SK-N-SH (cell line): ENCODE measurements around the gene ZC3H15. TPM values are rescaled to one million over a fixed set of nuclear protein-coding genes. Genes with fewer than 3 reads are reported as not detected.

Experiments
- CTCF ChIA-PET: fragments of 300-600, 350-600 bp; formaldehyde crosslinking; extraction: SDS; loops from one replicate; lab custom pipeline; 2021; lab: Yijun Ruan, JAX
- POLR2A ChIA-PET: fragments of 350-600 bp; sonication (Branson Sonifier 250); formaldehyde crosslinking; extraction: SDS; loops from one replicate; lab custom pipeline; 2020; ENCODE audit warnings: antibody characterized with exemption, inconsistent platforms; lab: Yijun Ruan, JAX
- DNase-seq: peaks from one replicate; pipeline ENCODE4 v3.0.0; 2012
- H2AFZ ChIP-seq: fragments of 200-600 bp; sonication (generic); 2 replicates; pipeline ENCODE4 v1.8.1; 2016; ENCODE audit warnings: antibody characterized with exemption, mild to moderate bottlenecking, low read depth
- H3F3A ChIP-seq: fragments of 200-600 bp; sonication (generic); replicated peaks from 2 replicates; pipeline ENCODE3; 2016; ENCODE audit warnings: antibody characterized with exemption, mild to moderate bottlenecking; ENCODE audit not compliant: insufficient read depth
- H3K27ac ChIP-seq, 2 experiments: fragments of 200-500 bp in 1 of 2; fragments of 200-600 bp in 1 of 2; sonication (Bioruptor generic) in 1 of 2; sonication (generic), shearing (Covaris generic) in 1 of 2; 2 replicates each; pipeline versions ENCODE4 v1.5.1 to v1.6.1; 2014 to 2016; ENCODE audit warnings: low read depth in 2 of 2, inconsistent platforms in 1 of 2, low read length in 1 of 2, mild to moderate bottlenecking in 1 of 2, mixed read lengths in 1 of 2
- H3K27me3 ChIP-seq: fragments of 200-600 bp; sonication (generic), shearing (Covaris generic); 2 replicates; pipeline ENCODE4 v1.6.1; 2016; ENCODE audit warnings: mixed run types; ENCODE audit not compliant: insufficient read depth
- H3K36me3 ChIP-seq, 2 experiments: fragments of 200-500 bp in 1 of 2; fragments of 200-600 bp in 1 of 2; sonication (Bioruptor generic) in 1 of 2; sonication (generic) in 1 of 2; replicated peaks in 1 of 2; 2 replicates each; pipeline versions ENCODE3 to v1.5.1; 2014 to 2016; ENCODE audit warnings: low read length in 1 of 2, mild to moderate bottlenecking in 1 of 2; ENCODE audit not compliant: insufficient read depth in 2 of 2, control insufficient read depth in 1 of 2
- H3K4me1 ChIP-seq, 2 experiments: fragments of 200-500 bp in 1 of 2; fragments of 200-600 bp in 1 of 2; sonication (Bioruptor generic) in 1 of 2; sonication (generic), shearing (Covaris generic) in 1 of 2; 2 replicates each; pipeline versions ENCODE4 v1.5.1 to v1.6.1; 2014 to 2016; ENCODE audit warnings: low read depth in 1 of 2, low read length in 1 of 2, mixed run types in 1 of 2; ENCODE audit not compliant: insufficient read depth in 2 of 2, control insufficient read depth in 1 of 2
- H3K4me2 ChIP-seq: fragments of 200-600 bp; sonication (generic), shearing (Covaris generic); 2 replicates; pipeline ENCODE4 v1.6.1; 2017; ENCODE audit warnings: mixed run types
- H3K4me3 ChIP-seq, 2 experiments: fragments of 200-500 bp in 1 of 2; fragments of 200-600 bp in 1 of 2; sonication (Bioruptor generic) in 1 of 2; sonication (generic), shearing (Covaris generic) in 1 of 2; 2 replicates each; pipeline versions ENCODE4 v1.5.1 to v1.8.1; 2014 to 2016; ENCODE audit warnings: low read depth in 2 of 2, inconsistent platforms in 1 of 2, low read length in 1 of 2, mild to moderate bottlenecking in 1 of 2, mixed read lengths in 1 of 2, moderate library complexity in 1 of 2
- H3K79me2 ChIP-seq: fragments of 200-600 bp; sonication (generic); 2 replicates; pipeline ENCODE4 v1.8.1; 2017; ENCODE audit warnings: mild to moderate bottlenecking; ENCODE audit not compliant: insufficient read depth
- H3K9ac ChIP-seq: fragments of 200-600 bp; sonication (generic); 2 replicates; pipeline ENCODE4 v1.6.1; 2017; ENCODE audit warnings: mixed run types
- H3K9me2 ChIP-seq: fragments of 200-600 bp; sonication (generic); 2 replicates; pipeline ENCODE4 v1.6.1; 2017; ENCODE audit warnings: mixed run types
- H3K9me3 ChIP-seq: fragments of 200-600 bp; sonication (generic); 2 replicates; pipeline ENCODE4 v1.6.1; 2017; ENCODE audit warnings: mixed run types, mild to moderate bottlenecking, moderate library complexity
- H4K20me1 ChIP-seq: fragments of 200-600 bp; sonication (generic); 2 replicates; pipeline ENCODE4 v1.6.1; 2017; ENCODE audit warnings: mild to moderate bottlenecking, mixed run types; ENCODE audit not compliant: insufficient read depth
- GATA2 ChIP-seq: sonication (generic); formaldehyde crosslinking; IDR thresholded peaks from 2 replicates; pipeline ENCODE4 v1.5.0; 2020; ENCODE audit warnings: mild to moderate bottlenecking, missing genetic modification reagents
- MXI1 ChIP-seq: IDR thresholded peaks from 2 replicates; pipeline ENCODE4 v1.6.1; 2012; ENCODE audit warnings: mild to moderate bottlenecking, low read depth, low read length, improper control_type of control experiment
- NFIC ChIP-seq: IDR thresholded peaks from 2 replicates; pipeline ENCODE4 v1.4.0; 2012; ENCODE audit warnings: borderline replicate concordance
- POLR2AphosphoS5 ChIP-seq: IDR thresholded peaks from 2 replicates; pipeline ENCODE4 v1.6.1; 2012; ENCODE audit warnings: low read depth, low read length
- RCOR1 ChIP-seq: fragments of 150-350 bp; IDR thresholded peaks from 2 replicates; pipeline ENCODE4 v1.6.1; 2017; ENCODE audit warnings: antibody characterized with exemption, low read length
- RFX5 ChIP-seq: IDR thresholded peaks from 2 replicates; pipeline ENCODE4 v1.6.1; 2012; ENCODE audit warnings: mild to moderate bottlenecking, improper control_type of control experiment, low read length
- whole genome bisulfite sequencing: methylation state at CpG from one replicate; pipeline ENCODE4 v1.1.6; 2017; ENCODE audit warnings: low lambda C conversion rate; 5-methylcytosine and 5-hydroxymethylcytosine counted together
- polyA plus RNA-seq, 3 experiments: library from polyadenylated mRNA; depleted of rRNA; stranded (reverse); fragments of >200 nt; gene quantifications; 2 replicates each; pipeline ENCODE4 v1.2.3, GENCODE V29; 2012
- TF ChIP-seq, protein P1 (sequence below): IDR thresholded peaks from 2 replicates; pipeline ENCODE4 v1.6.1; 2012; ENCODE audit warnings: mild to moderate bottlenecking, low read depth, low read length, moderate library complexity
- TF ChIP-seq, protein P2 (sequence below): IDR thresholded peaks from 2 replicates; pipeline ENCODE4 v1.4.0; 2012; ENCODE audit warnings: low read depth
- TF ChIP-seq, protein P3 (sequence below): fragments of 200-600 bp; sonication (generic); IDR thresholded peaks from 2 replicates; pipeline ENCODE4 v1.6.1; 2017; ENCODE audit warnings: antibody characterized with exemption, mild to moderate bottlenecking, moderate library complexity

Gene ZC3H15
- polyA plus RNA-seq, 1 of the 3 experiments (the other 2 are of a cell fraction), result 26.5 TPM

DNA sequence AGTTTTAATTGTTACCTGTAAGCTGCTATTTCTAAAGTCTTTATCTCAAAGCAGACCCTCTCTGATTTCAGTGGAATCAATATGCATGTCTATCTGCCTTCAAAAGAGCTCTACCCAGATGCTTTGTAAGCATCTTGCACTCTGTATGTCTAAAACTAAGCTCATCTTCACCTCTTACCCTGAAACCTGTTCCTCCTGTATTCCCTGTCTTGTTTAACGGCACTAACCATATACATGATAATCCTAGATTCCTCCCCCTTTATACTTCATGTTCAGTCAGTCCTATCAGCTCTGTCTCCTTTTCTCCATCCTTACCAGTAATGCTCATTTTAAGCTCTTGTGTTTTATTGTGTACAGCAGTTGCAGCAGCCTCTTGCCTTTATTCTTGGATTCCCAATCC, 12.8 kb downstream of the ZC3H15 start:
- ChIA-PET CTCF (interaction anchor here (1.0 to 3.0 kb wide), 3 partner anchors 9 to 143 kb away, joined by 3 to 13 read pairs (median 4); no protein-coding TSS in a partner anchor), POLR2A (no interaction called here)
- Histone ChIP-seq H2AFZ (no peak overlapping the region), H3K79me2 (peaks cover 61% of the 10 kb centered on the region), H3K4me1 (no peaks in the 10 kb centered on the region), H3K36me3 (peaks cover 55 to 69% of the 10 kb centered on the region in 2 experiments), H3K4me3 (no peak overlapping the region), H3F3A (peaks cover 4% of the 10 kb centered on the region), H3K27ac (no peak overlapping the region), H3K9ac (no peak overlapping the region), H4K20me1 (peaks cover 16% of the 10 kb centered on the region), H3K9me3 (no peaks in the 10 kb centered on the region), H3K9me2 (no peaks in the 10 kb centered on the region), H3K4me2 (no peak overlapping the region), H3K27me3 (no peaks in the 10 kb centered on the region)
- no peak for DNase-seq
- WGBS, result 34% methylated on average over 1 of the region's 1 CpG
- TF ChIP-seq RFX5 (no peak), NFIC (no peak), GATA2 (CRISPR knock-in tag) (no peak), POLR2AphosphoS5 (no peak), MXI1 (no peak), RCOR1 (no peak)
- TF ChIP-seq, protein P1, sequence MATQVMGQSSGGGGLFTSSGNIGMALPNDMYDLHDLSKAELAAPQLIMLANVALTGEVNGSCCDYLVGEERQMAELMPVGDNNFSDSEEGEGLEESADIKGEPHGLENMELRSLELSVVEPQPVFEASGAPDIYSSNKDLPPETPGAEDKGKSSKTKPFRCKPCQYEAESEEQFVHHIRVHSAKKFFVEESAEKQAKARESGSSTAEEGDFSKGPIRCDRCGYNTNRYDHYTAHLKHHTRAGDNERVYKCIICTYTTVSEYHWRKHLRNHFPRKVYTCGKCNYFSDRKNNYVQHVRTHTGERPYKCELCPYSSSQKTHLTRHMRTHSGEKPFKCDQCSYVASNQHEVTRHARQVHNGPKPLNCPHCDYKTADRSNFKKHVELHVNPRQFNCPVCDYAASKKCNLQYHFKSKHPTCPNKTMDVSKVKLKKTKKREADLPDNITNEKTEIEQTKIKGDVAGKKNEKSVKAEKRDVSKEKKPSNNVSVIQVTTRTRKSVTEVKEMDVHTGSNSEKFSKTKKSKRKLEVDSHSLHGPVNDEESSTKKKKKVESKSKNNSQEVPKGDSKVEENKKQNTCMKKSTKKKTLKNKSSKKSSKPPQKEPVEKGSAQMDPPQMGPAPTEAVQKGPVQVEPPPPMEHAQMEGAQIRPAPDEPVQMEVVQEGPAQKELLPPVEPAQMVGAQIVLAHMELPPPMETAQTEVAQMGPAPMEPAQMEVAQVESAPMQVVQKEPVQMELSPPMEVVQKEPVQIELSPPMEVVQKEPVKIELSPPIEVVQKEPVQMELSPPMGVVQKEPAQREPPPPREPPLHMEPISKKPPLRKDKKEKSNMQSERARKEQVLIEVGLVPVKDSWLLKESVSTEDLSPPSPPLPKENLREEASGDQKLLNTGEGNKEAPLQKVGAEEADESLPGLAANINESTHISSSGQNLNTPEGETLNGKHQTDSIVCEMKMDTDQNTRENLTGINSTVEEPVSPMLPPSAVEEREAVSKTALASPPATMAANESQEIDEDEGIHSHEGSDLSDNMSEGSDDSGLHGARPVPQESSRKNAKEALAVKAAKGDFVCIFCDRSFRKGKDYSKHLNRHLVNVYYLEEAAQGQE, result no peak
- TF ChIP-seq, protein P2, sequence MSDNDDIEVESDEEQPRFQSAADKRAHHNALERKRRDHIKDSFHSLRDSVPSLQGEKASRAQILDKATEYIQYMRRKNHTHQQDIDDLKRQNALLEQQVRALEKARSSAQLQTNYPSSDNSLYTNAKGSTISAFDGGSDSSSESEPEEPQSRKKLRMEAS, result no peak
- TF ChIP-seq, protein P3, sequence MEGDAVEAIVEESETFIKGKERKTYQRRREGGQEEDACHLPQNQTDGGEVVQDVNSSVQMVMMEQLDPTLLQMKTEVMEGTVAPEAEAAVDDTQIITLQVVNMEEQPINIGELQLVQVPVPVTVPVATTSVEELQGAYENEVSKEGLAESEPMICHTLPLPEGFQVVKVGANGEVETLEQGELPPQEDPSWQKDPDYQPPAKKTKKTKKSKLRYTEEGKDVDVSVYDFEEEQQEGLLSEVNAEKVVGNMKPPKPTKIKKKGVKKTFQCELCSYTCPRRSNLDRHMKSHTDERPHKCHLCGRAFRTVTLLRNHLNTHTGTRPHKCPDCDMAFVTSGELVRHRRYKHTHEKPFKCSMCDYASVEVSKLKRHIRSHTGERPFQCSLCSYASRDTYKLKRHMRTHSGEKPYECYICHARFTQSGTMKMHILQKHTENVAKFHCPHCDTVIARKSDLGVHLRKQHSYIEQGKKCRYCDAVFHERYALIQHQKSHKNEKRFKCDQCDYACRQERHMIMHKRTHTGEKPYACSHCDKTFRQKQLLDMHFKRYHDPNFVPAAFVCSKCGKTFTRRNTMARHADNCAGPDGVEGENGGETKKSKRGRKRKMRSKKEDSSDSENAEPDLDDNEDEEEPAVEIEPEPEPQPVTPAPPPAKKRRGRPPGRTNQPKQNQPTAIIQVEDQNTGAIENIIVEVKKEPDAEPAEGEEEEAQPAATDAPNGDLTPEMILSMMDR, result no peak
